Measurements from ENCODE around the gene PCDHGB5.

The PCDHGB5 gene

DNA sequence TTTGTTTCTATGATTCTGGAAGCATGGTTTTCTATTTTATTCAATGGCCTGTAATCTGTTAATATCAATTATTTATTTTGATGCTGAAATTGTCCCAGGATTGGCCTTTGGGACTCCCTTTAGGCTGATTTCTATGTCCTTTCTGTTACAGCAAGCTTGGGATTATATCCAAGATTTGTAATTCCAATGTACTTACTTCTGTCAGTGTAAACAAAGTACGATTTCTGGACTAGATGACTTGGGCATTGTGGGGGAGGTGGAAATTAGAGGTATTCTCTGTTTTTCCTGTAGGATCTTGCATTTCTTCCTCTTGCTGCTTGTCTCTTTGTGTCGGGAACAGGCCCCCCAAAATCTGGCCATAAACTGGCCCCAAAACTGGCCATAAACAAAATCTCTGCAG is 36.3 kb downstream of the PCDHGB5 start:
- TF ChIP-seq ZFX (IDR thresholded peaks at IDR 0.05) (no peak), CTCF (conservative IDR thresholded peaks at IDR 0.05) (no peak)
- H3K27ac ChIP-seq: no peak overlapping the region

GRCh38 chr5:141437221-141437620 is 39.5 kb downstream of the PCDHGB5 start:
- H3K27ac ChIP-seq: no peak overlapping the region
- TF ChIP-seq CTCF (conservative IDR thresholded peaks at IDR 0.05) (no peak), ZFX (IDR thresholded peaks at IDR 0.05) (no peak)

DNA sequence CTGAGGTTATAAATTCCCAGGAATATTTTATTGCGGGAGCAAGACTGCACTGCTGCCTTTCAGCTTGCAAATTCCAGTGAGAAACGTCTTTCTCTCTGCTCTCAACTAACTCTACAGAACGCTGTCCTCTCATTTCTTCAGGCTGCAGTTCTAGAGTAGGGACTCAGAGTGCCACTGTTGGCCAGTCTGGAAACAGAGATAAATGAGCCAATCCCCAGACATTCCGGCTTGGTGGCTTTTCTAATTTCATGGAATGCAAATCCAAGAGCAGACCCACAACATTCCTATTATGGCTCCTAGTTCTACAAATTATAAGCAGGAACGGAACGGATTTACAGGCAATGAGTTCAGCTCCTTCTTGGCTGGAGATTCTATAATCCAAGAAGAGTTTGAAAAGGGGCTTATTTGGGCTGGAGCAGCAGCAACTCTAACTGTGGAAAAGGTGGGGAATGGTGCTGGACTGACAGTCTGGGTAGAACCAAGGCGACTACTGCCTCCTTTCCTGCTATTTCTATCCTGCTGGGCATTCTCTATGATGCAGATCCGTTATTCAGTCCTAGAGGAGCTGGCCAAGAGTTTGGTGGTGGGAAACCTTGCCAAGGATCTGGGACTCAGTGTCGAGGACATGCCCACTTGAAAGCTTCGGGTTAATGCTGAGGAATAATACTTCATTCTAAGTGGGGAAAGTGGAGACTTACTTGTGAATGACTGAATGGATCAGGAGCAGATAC is 41.8 kb downstream of the PCDHGB5 start:
- H3K27ac ChIP-seq: no peak overlapping the region
- TF ChIP-seq ZFX (IDR thresholded peaks at IDR 0.05) (no peak), CTCF (conservative IDR thresholded peaks at IDR 0.05) (no peak)

- TF ChIP-seq ZFX (IDR thresholded peaks at IDR 0.05): no peak
These were observed 42.6 kb downstream of the PCDHGB5 start for GRCh38 chr5:141440341-141440740.

DNA sequence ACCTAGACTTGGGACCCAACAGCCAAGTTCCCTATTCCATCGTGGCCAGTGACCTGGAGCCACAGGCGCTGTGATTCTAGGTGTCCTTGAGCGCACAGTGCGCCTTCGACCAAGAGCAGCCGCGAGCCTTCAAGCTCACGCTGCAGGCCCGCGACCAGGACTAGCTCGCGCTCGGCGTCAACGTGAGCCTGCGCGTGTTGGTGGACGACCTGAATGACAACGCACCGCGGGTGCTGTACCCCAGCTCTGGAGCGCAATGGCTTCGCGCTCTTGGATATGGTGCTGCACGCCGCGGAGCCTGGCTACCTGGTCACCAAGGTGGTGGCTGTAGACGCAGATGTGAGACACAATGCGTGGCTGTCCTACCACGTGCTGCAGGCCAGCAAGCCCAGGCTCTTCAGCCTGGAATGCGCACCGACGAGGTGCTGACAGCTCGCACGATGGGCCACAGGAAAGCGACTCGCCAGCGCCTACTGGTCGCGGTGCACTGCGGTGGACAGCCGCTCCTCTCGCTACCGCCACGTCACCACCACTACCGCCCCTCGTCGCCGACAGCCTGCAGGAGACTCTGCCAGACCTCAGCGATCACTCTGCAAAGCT is 43.9 kb downstream of the PCDHGB5 start:
- TF ChIP-seq ZFX (IDR thresholded peaks at IDR 0.05) (no peak), CTCF (conservative IDR thresholded peaks at IDR 0.05) (no peak)

More at GRCh38 chr5:141440341-141440740, 42.6 kb downstream of the PCDHGB5 start:
- no peak overlapping the region for H3K27ac ChIP-seq

More for the DNA sequence above, 43.9 kb downstream of the PCDHGB5 start:
- H3K27ac ChIP-seq: no peak overlapping the region
